ENCODE data around the gene CLDND2.
"Not testable (repeated sequence)": the region's sequence is repeated elsewhere in the genome, so short reads cannot be mapped to it uniquely, and the experiment has no call there.

GRCh38 chr19:51416422-51416821 lies 47.6 kb upstream of the CLDND2 start:
- TF ChIP-seq CTCF, POLR2AphosphoS5, EP300 (IDR thresholded peaks at IDR 0.05): not testable (repeated sequence)

All from stomach (tissue), 4 donors.